HepG2 (cell line): Measurements from ENCODE around the gene SMURF1. TPM values are rescaled to one million over a fixed set of nuclear protein-coding genes. Genes with fewer than 3 reads are reported as not detected.

Experiments
- ARID2 ChIP-seq: sonication (generic); formaldehyde crosslinking; IDR thresholded peaks from 2 replicates; pipeline ENCODE4 v1.8.1; 2022; ENCODE audit warnings: mild to moderate bottlenecking, missing genetic modification reagents, borderline replicate concordance
- DNMT1 ChIP-seq: sonication (generic); formaldehyde crosslinking; IDR thresholded peaks from 2 replicates; pipeline ENCODE4 v1.5.1; 2020; ENCODE audit warnings: mild to moderate bottlenecking, missing genetic modification reagents
- ELF3 ChIP-seq: IDR thresholded peaks from 2 replicates; pipeline ENCODE4 v1.6.1; 2016; ENCODE audit warnings: missing genetic modification reagents, missing compliant biosample characterization
- ETV5 ChIP-seq: IDR thresholded peaks from 2 replicates; pipeline ENCODE4 v1.6.1; 2018; ENCODE audit warnings: missing biosample characterization, missing genetic modification reagents, inconsistent platforms, borderline replicate concordance
- FOXA3 ChIP-seq: IDR thresholded peaks from 2 replicates; pipeline ENCODE4 v1.6.1; 2016; ENCODE audit warnings: missing genetic modification reagents, missing compliant biosample characterization
- GATA4 ChIP-seq: sonication (generic); IDR thresholded peaks from 2 replicates; pipeline ENCODE4 v1.6.1; 2016; ENCODE audit warnings: antibody characterized with exemption, low read depth, borderline replicate concordance
- GATAD1 ChIP-seq: IDR thresholded peaks from 2 replicates; pipeline ENCODE4 v1.6.1; 2016; ENCODE audit warnings: missing genetic modification reagents, missing compliant biosample characterization
- GATAD2A ChIP-seq: IDR thresholded peaks from 2 replicates; pipeline ENCODE4 v1.6.1; 2016
- ISL2 ChIP-seq: sonication (generic); formaldehyde crosslinking; IDR thresholded peaks from 2 replicates; pipeline ENCODE4 v1.5.0; 2020; ENCODE audit warnings: missing genetic modification reagents
- MXD3 ChIP-seq: IDR thresholded peaks from 2 replicates; pipeline ENCODE4 v1.6.1; 2016; ENCODE audit warnings: mild to moderate bottlenecking, missing biosample characterization, missing genetic modification reagents
- MZF1 ChIP-seq: sonication (generic); formaldehyde crosslinking; IDR thresholded peaks from 2 replicates; pipeline ENCODE4 v1.8.1; 2023; ENCODE audit warnings: mild to moderate bottlenecking, missing genetic modification reagents, borderline replicate concordance
- NR2F2 ChIP-seq: IDR thresholded peaks from 2 replicates; pipeline ENCODE4 v1.6.1; 2012; ENCODE audit warnings: low read depth, inconsistent platforms, borderline replicate concordance
- PITX1 ChIP-seq: sonication (generic); formaldehyde crosslinking; IDR thresholded peaks from 2 replicates; pipeline ENCODE4 v1.5.1; 2020; ENCODE audit warnings: mild to moderate bottlenecking, missing genetic modification reagents
- RXRA ChIP-seq: sonication (generic); formaldehyde crosslinking; IDR thresholded peaks from 2 replicates; pipeline ENCODE4 v1.5.1; 2020; ENCODE audit warnings: missing genetic modification reagents
- SALL1 ChIP-seq: sonication (generic); formaldehyde crosslinking; IDR thresholded peaks from 2 replicates; pipeline ENCODE4 v1.8.0; 2022; ENCODE audit warnings: mild to moderate bottlenecking, missing genetic modification reagents
- SMARCC2 ChIP-seq: fragments of 450-650 bp; IDR thresholded peaks from 2 replicates; pipeline ENCODE4 v1.6.1; 2017; ENCODE audit warnings: antibody characterized with exemption, mild to moderate bottlenecking
- STAG1 ChIP-seq: sonication (generic); formaldehyde crosslinking; IDR thresholded peaks from 2 replicates; pipeline ENCODE4 v1.4.0; 2020; ENCODE audit warnings: missing genetic modification reagents
- TEAD3 ChIP-seq: optimal IDR thresholded peaks from 2 replicates; pipeline ENCODE3; 2016; ENCODE audit warnings: borderline replicate concordance
- THAP11 ChIP-seq: IDR thresholded peaks from 2 replicates; pipeline ENCODE4 v1.6.1; 2016; ENCODE audit warnings: missing biosample characterization, missing genetic modification reagents
- TSC22D2 ChIP-seq: sonication (generic); formaldehyde crosslinking; IDR thresholded peaks from 2 replicates; pipeline ENCODE4 v1.5.1; 2020; ENCODE audit warnings: missing genetic modification reagents, mild to moderate bottlenecking, borderline replicate concordance
- ZBTB20 ChIP-seq: sonication (generic); formaldehyde crosslinking; IDR thresholded peaks from 2 replicates; pipeline ENCODE4 v1.8.1; 2023; ENCODE audit warnings: missing genetic modification reagents, low read depth, mild to moderate bottlenecking, borderline replicate concordance
- ZFP36L2 ChIP-seq: sonication (generic); formaldehyde crosslinking; IDR thresholded peaks from 2 replicates; pipeline ENCODE4 v1.4.0; 2020; ENCODE audit warnings: missing genetic modification reagents
- ZMYM4 ChIP-seq: sonication (generic); formaldehyde crosslinking; IDR thresholded peaks from 2 replicates; pipeline ENCODE4 v1.8.1; 2023; ENCODE audit warnings: mild to moderate bottlenecking, missing genetic modification reagents
- ZNF234 ChIP-seq: sonication (generic); formaldehyde crosslinking; conservative IDR thresholded peaks from 2 replicates; pipeline ENCODE4 v1.5.1; 2020; ENCODE audit warnings: mild to moderate bottlenecking, missing genetic modification reagents
- ZNF577 ChIP-seq: sonication (generic); formaldehyde crosslinking; IDR thresholded peaks from 2 replicates; pipeline ENCODE4 v1.4.0; 2020; ENCODE audit warnings: mild to moderate bottlenecking, low read depth, missing genetic modification reagents, borderline replicate concordance
- ZNF691 ChIP-seq: sonication (generic); formaldehyde crosslinking; IDR thresholded peaks from 2 replicates; pipeline ENCODE4 v1.4.0; 2020; ENCODE audit warnings: missing genetic modification reagents, low read depth, mild to moderate bottlenecking, borderline replicate concordance
- ZNF770 ChIP-seq: sonication (generic); formaldehyde crosslinking; IDR thresholded peaks from 2 replicates; pipeline ENCODE4 v1.5.0; 2020; ENCODE audit warnings: mild to moderate bottlenecking, missing genetic modification reagents
- polyA plus RNA-seq, 8 experiments: library from polyadenylated mRNA; depleted of rRNA in 3 of 8; stranded (reverse) in 7 of 8; unstranded in 1 of 8; fragments of >200 nt; fragmentation: Illumina TruSeq in 4 of 8; extraction: Trizol in 4 of 8; gene quantifications; 2 replicates each; pipeline versions ENCODE4 v1.2.1 to v1.2.3, GENCODE V29; 2011 to 2016; ENCODE audit warnings: low read depth in 4 of 8, missing spikeins in 1 of 8, mixed read lengths in 1 of 8; ENCODE audit not compliant: insufficient read depth in 1 of 8
- total RNA-seq, 5 experiments: library from RNA; depleted of rRNA; stranded (reverse); fragments of >200 nt; fragmentation: Illumina TruSeq; extraction: Trizol; gene quantifications; 2 replicates each; pipeline ENCODE4 v1.2.3, GENCODE V29; 2016; ENCODE audit warnings: low read depth in 1 of 5

The SMURF1 gene
- total and polyA plus RNA-seq, 2 of the 13 experiments (the other 11 are each of a cell fraction or from before 2014, with no cell fraction given) = 8.3 to 11.1 TPM

- TF ChIP-seq NR2F2 (peak; percentile 98), ZNF577 (CRISPR knock-in tag) (no peak), SALL1 (CRISPR knock-in tag) (peak; percentile 96), THAP11 (CRISPR knock-in tag) (peak; percentile 69), ISL2 (peak; percentile 62), ZNF691 (CRISPR knock-in tag) (0 out of 2 replicates have a peak, but pooled peaks have one; percentile 40), GATA4 (peak; percentile 66; the same call in 1 of the 2 replicates), ARID2 (CRISPR knock-in tag) (0 out of 2 replicates have a peak, but pooled peaks have one; percentile 36), PITX1 (peak; percentile 73), MXD3 (CRISPR knock-in tag) (no peak), FOXA3 (CRISPR knock-in tag) (peak; percentile 94), SMARCC2 (no peak), TEAD3 (CRISPR knock-in tag) (peak; percentile 66), ZBTB20 (CRISPR knock-in tag) (peak; percentile 89), ELF3 (CRISPR knock-in tag) (peak; percentile 36; the same call in 1 of the 2 replicates), MZF1 (0 out of 2 replicates have a peak, but pooled peaks have one; percentile 37), TSC22D2 (CRISPR knock-in tag) (no peak), ZFP36L2 (CRISPR knock-in tag) (no peak), ETV5 (CRISPR knock-in tag) (0 out of 2 replicates have a peak, but pooled peaks have one; percentile 31), GATAD2A (peak; percentile 92), STAG1 (CRISPR knock-in tag) (peak; percentile 18), GATAD1 (CRISPR knock-in tag) (peak; percentile 48; the same call in 1 of the 2 replicates), ZNF770 (CRISPR knock-in tag) (peak; percentile 43; the same call in 1 of the 2 replicates), RXRA (CRISPR knock-in tag) (peak; percentile 99), ZMYM4 (peak; percentile 72), ZNF234 (CRISPR knock-in tag) (no peak), DNMT1 (no peak)
These were observed 46.6 kb upstream of the SMURF1 start (continued) for GRCh38 chr7:99190359-99191009.
